HCT116 (cell line): ENCODE data around the gene PMF1. TPM values are rescaled to one million over a fixed set of nuclear protein-coding genes. Genes with fewer than 3 reads are reported as not detected.

ENCODE experiments used
- ATAC-seq: fragments of 200-7000 bp; cut with Tn5 transposase; 2 replicates; pipeline ENCODE4 v1.9.1; 2020; ENCODE audit warnings: mild to moderate bottlenecking, moderate library complexity
- BruUV-seq: library from RNA; stranded (reverse); fragments of 400-500 nt; replicated peaks from 2 replicates; lab custom pipeline; 2021; lab: Mats Ljungman, UMichigan
- CTCF ChIA-PET: fragments of 300-600 bp; sonication (Branson Sonifier 250); formaldehyde crosslinking; loops from one replicate; lab custom pipeline; 2021; ENCODE audit warnings: antibody characterized with exemption; lab: Charles Lee
- POLR2A ChIA-PET: fragments of 300-600, 350-600 bp; sonication (Branson Sonifier 250); formaldehyde crosslinking; loops from one replicate; lab custom pipeline; 2021; ENCODE audit warnings: antibody characterized with exemption; lab: Charles Lee
- RAD21 ChIA-PET, 2 experiments: fragments of 300-600 bp; sonication (Branson Sonifier 250); formaldehyde crosslinking; loops; one replicate each; lab custom pipeline; 2023; ENCODE audit warnings: low total read pairs in 2 of 2; ENCODE audit not compliant: uncharacterized antibody in 2 of 2, unreplicated experiment in 2 of 2, low non-redundant PET in 1 of 2; lab: Charles Lee
- DNase-seq: peaks from one replicate; pipeline ENCODE4 v3.0.0-alpha.2; 2010; ENCODE audit warnings: low read depth, low spot score
- H2AFZ ChIP-seq: fragments of 200-600 bp; shearing (Covaris generic), sonication (generic); 2 replicates; pipeline ENCODE4 v1.6.1; 2017; ENCODE audit warnings: low read depth, mixed run types, mixed read lengths, antibody characterized with exemption, low read length; ENCODE audit not compliant: poor library complexity, severe bottlenecking
- H3K27ac ChIP-seq: 2 replicates; pipeline ENCODE4 v1.5.1; 2012; ENCODE audit warnings: low read depth, low read length
- H3K27me3 ChIP-seq: fragments of 200-600 bp; sonication (generic); 2 replicates; pipeline ENCODE4 v1.6.1; 2016; ENCODE audit warnings: mixed run types, low read length, mixed read lengths; ENCODE audit not compliant: insufficient read depth
- H3K36me3 ChIP-seq, 2 experiments: fragments of 200-500 bp in 1 of 2; fragments of 200-600 bp in 1 of 2; sonication (Bioruptor generic) in 1 of 2; sonication (generic) in 1 of 2; 2 replicates each; pipeline versions ENCODE4 v1.5.1 to v1.6.1; 2014 to 2016; ENCODE audit warnings: low read length in 2 of 2, inconsistent platforms in 1 of 2, mixed read lengths in 1 of 2, mixed run types in 1 of 2; ENCODE audit not compliant: insufficient read depth in 2 of 2, control insufficient read depth in 1 of 2
- H3K4me1 ChIP-seq, 2 experiments: fragments of 200-600 bp in 1 of 2; sonication (generic) in 1 of 2; 2 replicates each; pipeline versions ENCODE4 v1.5.1 to v1.6.1; 2012 to 2017; ENCODE audit warnings: low read length in 2 of 2, inconsistent platforms in 1 of 2, mild to moderate bottlenecking in 1 of 2, mixed read lengths in 1 of 2, mixed run types in 1 of 2, moderate library complexity in 1 of 2; ENCODE audit not compliant: insufficient read depth in 2 of 2, control insufficient read depth in 1 of 2
- H3K4me2 ChIP-seq: fragments of 200-600 bp; sonication (generic); 2 replicates; pipeline ENCODE4 v1.6.1; 2017; ENCODE audit warnings: mixed run types, low read length, mixed read lengths
- H3K4me3 ChIP-seq, 2 experiments: fragments of 200-600 bp in 1 of 2; sonication (generic) in 1 of 2; replicated peaks in 1 of 2; 2 replicates each; pipeline ENCODE4 v1.5.1; 2011 to 2016; ENCODE audit warnings: low read length in 2 of 2, control low read depth in 1 of 2, low read depth in 1 of 2, mild to moderate bottlenecking in 1 of 2, mixed read lengths in 1 of 2, mixed run types in 1 of 2
- H3K79me2 ChIP-seq: fragments of 200-600 bp; sonication (generic); 2 replicates; pipeline ENCODE4 v1.6.1; 2017; ENCODE audit warnings: mild to moderate bottlenecking, mixed run types, low read length, moderate library complexity, mixed read lengths; ENCODE audit not compliant: insufficient read depth
- H3K9ac ChIP-seq: fragments of 200-600 bp; sonication (generic); 2 replicates; pipeline ENCODE4 v1.6.1; 2016; ENCODE audit warnings: low read length, mixed read lengths
- H3K9me2 ChIP-seq: fragments of 200-600 bp; sonication (generic), shearing (Covaris generic); 2 replicates; pipeline ENCODE4 v1.6.1; 2017; ENCODE audit warnings: mixed run types, mild to moderate bottlenecking, moderate library complexity; ENCODE audit not compliant: insufficient read depth
- H3K9me3 ChIP-seq, 2 experiments: fragments of 200-500 bp in 1 of 2; fragments of 200-600 bp in 1 of 2; sonication (Bioruptor generic) in 1 of 2; sonication (generic) in 1 of 2; 2 replicates each; pipeline ENCODE4 v1.6.1; 2014 to 2017; ENCODE audit warnings: low read length in 2 of 2, mixed read lengths in 2 of 2, inconsistent platforms in 1 of 2, low read depth in 1 of 2, mild to moderate bottlenecking in 1 of 2, mixed run types in 1 of 2, moderate library complexity in 1 of 2; ENCODE audit not compliant: control insufficient read depth in 1 of 2, insufficient read depth in 1 of 2
- H4K20me1 ChIP-seq: fragments of 200-600 bp; sonication (generic), shearing (Covaris generic); 2 replicates; pipeline ENCODE4 v1.6.1; 2017; ENCODE audit warnings: mixed run types, mild to moderate bottlenecking, moderate library complexity; ENCODE audit not compliant: insufficient read depth
- ATF3 ChIP-seq: IDR thresholded peaks from 2 replicates; pipeline ENCODE4 v1.6.1; 2012
- CBX3 ChIP-seq: IDR thresholded peaks from 2 replicates; pipeline ENCODE4 v1.6.1; 2012; ENCODE audit warnings: low read depth
- EZH2 ChIP-seq: fragments of 200-600 bp; sonication (generic); IDR thresholded peaks from 2 replicates; pipeline ENCODE4 v1.6.1; 2017; ENCODE audit warnings: antibody characterized with exemption, mixed run types
- EZH2phosphoT487 ChIP-seq: fragments of 200-600 bp; IDR thresholded peaks from 2 replicates; pipeline ENCODE4 v1.6.1; 2018; ENCODE audit warnings: antibody characterized with exemption, borderline replicate concordance
- FOSL1 ChIP-seq: IDR thresholded peaks from 2 replicates; pipeline ENCODE4 v1.6.1; 2012; ENCODE audit warnings: low read depth
- JUND ChIP-seq: IDR thresholded peaks from 2 replicates; pipeline ENCODE4 v1.6.1; 2012
- MAX ChIP-seq: IDR thresholded peaks from 2 replicates; pipeline ENCODE4 v1.6.1; 2012
- POLR2A ChIP-seq: IDR thresholded peaks from 2 replicates; pipeline ENCODE4 v1.7.0; 2011; ENCODE audit warnings: borderline replicate concordance; ENCODE audit not compliant: insufficient read depth, insufficient read length; ENCODE audit errors: extremely low read depth
- RAD21 ChIP-seq: IDR thresholded peaks from 2 replicates; pipeline ENCODE4 v1.6.1; 2012; ENCODE audit warnings: low read depth, mild to moderate bottlenecking
- REST ChIP-seq: IDR thresholded peaks from 2 replicates; pipeline ENCODE4 v1.6.1; 2012; ENCODE audit warnings: low read depth
- SIN3A ChIP-seq: IDR thresholded peaks from 2 replicates; pipeline ENCODE4 v1.6.1; 2012; ENCODE audit warnings: low read depth
- SRF ChIP-seq: IDR thresholded peaks from 2 replicates; pipeline ENCODE4 v1.6.1; 2012; ENCODE audit warnings: low read depth
- TCF7L2 ChIP-seq: IDR thresholded peaks from 2 replicates; pipeline ENCODE4 v1.7.0; 2011; ENCODE audit warnings: borderline replicate concordance, inconsistent platforms; ENCODE audit not compliant: insufficient read depth, insufficient read length; ENCODE audit errors: extremely low read depth
- YY1 ChIP-seq: IDR thresholded peaks from 2 replicates; pipeline ENCODE4 v1.6.1; 2011; ENCODE audit warnings: low read length, low read depth, moderate library complexity, mild to moderate bottlenecking; ENCODE audit not compliant: insufficient replicate concordance; ENCODE audit errors: extremely low read depth
- intact Hi-C: fragments of 100-400 bp; cut with micrococcal nuclease; formaldehyde crosslinking; loops from 2 replicates; pipeline ENCODE4 v1.10.0; 2022
- total RNA-seq: library from RNA; stranded (reverse); gene quantifications from one replicate; pipeline ENCODE4 v1.2.1, GENCODE V29; 2021; ENCODE audit not compliant: unreplicated experiment

Gene PMF1
- total RNA-seq, 1 experiment from 2014 or later, result 52.6 TPM

DNA sequence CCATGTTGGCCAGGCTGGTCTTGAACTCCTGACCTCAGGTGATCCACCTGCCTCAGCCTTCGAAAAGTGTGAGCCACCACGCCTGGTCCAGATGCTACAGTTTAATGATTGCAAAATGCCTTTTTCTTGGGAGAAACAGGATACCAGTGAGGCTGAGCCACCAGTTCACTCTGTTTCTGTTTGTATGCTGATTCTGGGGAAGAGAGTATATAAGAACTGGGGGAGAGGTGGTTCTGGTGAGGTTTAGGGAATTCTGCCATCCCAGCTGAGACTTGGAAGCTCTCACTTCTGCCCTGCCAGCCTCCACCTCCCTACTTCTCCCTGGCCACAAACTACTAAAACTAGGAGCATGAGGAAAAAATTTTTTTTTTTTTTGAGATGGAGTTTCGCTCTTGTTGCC lies 8.1 kb upstream of the PMF1 start:
- TF ChIP-seq SRF (no peak), SIN3A (no peak), MAX (no peak), EZH2 (no peak), FOSL1 (no peak), CBX3 (no peak), RAD21 (no peak), REST (no peak), ATF3 (no peak), POLR2A (no peak), JUND (no peak), YY1 (no peak), TCF7L2 (no peak), EZH2phosphoT487 (no peak)
- Histone ChIP-seq H3K9me3 (no peaks in the 10 kb centered on the region), H2AFZ (no peak overlapping the region), H3K9me2 (no peaks in the 10 kb centered on the region), H3K9ac (no peak overlapping the region), H3K4me2 (no peak overlapping the region), H4K20me1 (no peaks in the 10 kb centered on the region), H3K4me3 (no peak overlapping the region), H3K79me2 (peaks cover 11% of the 10 kb centered on the region; the same call in 1 of the 2 replicates), H3K36me3 (peaks cover 8 to 15% of the 10 kb centered on the region in 2 experiments; a peak in 2 of 4 replicates), H3K4me1 (peaks cover 0 to 3% of the 10 kb centered on the region in 2 experiments; a peak in 1 of 4 replicates), H3K27ac (no peak overlapping the region), H3K27me3 (no peaks in the 10 kb centered on the region)
- POLR2A ChIA-PET, result no interaction called here
- CTCF ChIA-PET, result no interaction called here
- DNase-seq (no peak), ATAC-seq (no peak)
- BruUV-seq, result no TSS peak
- RAD21 ChIA-PET, result no interaction called here
- intact Hi-C loops, result no loop called here
